ENCODE data around the gene SLC39A5. TPM values are rescaled to one million over a fixed set of nuclear protein-coding genes. Genes with fewer than 3 reads are reported as not detected.
"Not testable (repeated sequence)": the region's sequence is repeated elsewhere in the genome, so short reads cannot be mapped to it uniquely, and the experiment has no call there.

Gene SLC39A5
- total RNA-seq, 1 donor from 2014 or later, result 0.08 TPM

GRCh38 chr12:56280849-56281248, 51.0 kb downstream of the SLC39A5 start:
- no peak for TF ChIP-seq CTCF (IDR thresholded peaks at IDR 0.05; ENCODE audit: insufficient read depth, low read length, poor library complexity, severe bottlenecking)
- H3K36me3 ChIP-seq (ENCODE audit: control insufficient read depth, insufficient read depth, low read length), result peaks cover 5% of the 10 kb centered on the region
- DNase-seq (ENCODE audit: low read depth), result no peak
- H3K4me3 ChIP-seq (ENCODE audit: low read depth, low read length), result no peak overlapping the region
- no peaks in the 10 kb centered on the region for H3K27me3 ChIP-seq (ENCODE audit: control insufficient read depth, insufficient read depth, low read length)

- Histone ChIP-seq H3K36me3 (ENCODE audit: control insufficient read depth, insufficient read depth, low read length) (peaks cover 5% of the 10 kb centered on the region), H3K4me3 (ENCODE audit: low read depth, low read length) (no peak overlapping the region), H3K27me3 (ENCODE audit: control insufficient read depth, insufficient read depth, low read length) (no peaks in the 10 kb centered on the region)
- no peak for DNase-seq (ENCODE audit: low read depth)
- no peak for TF ChIP-seq CTCF (IDR thresholded peaks at IDR 0.05; ENCODE audit: insufficient read depth, low read length, poor library complexity, severe bottlenecking)
Measured at GRCh38 chr12:56282030-56282429, 52.2 kb downstream of the SLC39A5 start.

- TF ChIP-seq CTCF (IDR thresholded peaks at IDR 0.05; ENCODE audit: insufficient read depth, low read length, poor library complexity, severe bottlenecking), result no peak
- Histone ChIP-seq H3K36me3 (ENCODE audit: control insufficient read depth, insufficient read depth, low read length) (peaks cover 5% of the 10 kb centered on the region), H3K4me3 (ENCODE audit: low read depth, low read length) (no peak overlapping the region), H3K27me3 (ENCODE audit: control insufficient read depth, insufficient read depth, low read length) (no peaks in the 10 kb centered on the region)
- no peak for DNase-seq (ENCODE audit: low read depth)
Measured at GRCh38 chr12:56282579-56282978, 52.7 kb downstream of the SLC39A5 start.

- not testable (repeated sequence) for H3K4me3 ChIP-seq (ENCODE audit: low read depth, low read length); H3K27me3 ChIP-seq (ENCODE audit: control insufficient read depth, insufficient read depth, low read length); DNase-seq (ENCODE audit: low read depth); H3K36me3 ChIP-seq (ENCODE audit: control insufficient read depth, insufficient read depth, low read length)
Measured at GRCh38 chr12:56284263-56284662, 54.4 kb downstream of the SLC39A5 start.

GRCh38 chr12:56286044-56286830, 56.4 kb downstream of the SLC39A5 start:
- no peak overlapping the region for H3K4me3 ChIP-seq (ENCODE audit: low read depth, low read length)
- no peaks in the 10 kb centered on the region for H3K27me3 ChIP-seq (ENCODE audit: control insufficient read depth, insufficient read depth, low read length)
- peaks cover 3% of the 10 kb centered on the region for H3K36me3 ChIP-seq (ENCODE audit: control insufficient read depth, insufficient read depth, low read length)
- TF ChIP-seq CTCF (IDR thresholded peaks at IDR 0.05; ENCODE audit: insufficient read depth, low read length, poor library complexity, severe bottlenecking), result no peak
- DNase-seq (ENCODE audit: low read depth), result no peak

Other genes with a start within 250 kb of the SLC39A5 start
- 12.0 and 18.0 TPM in 2 replicates for gene SUOX, start 232.8 kb upstream of the SLC39A5 start, total RNA-seq
- 5.7 and 5.8 TPM in 2 replicates for gene IKZF4, start 209.0 kb upstream of the SLC39A5 start, total RNA-seq
- gene RPS26, start 188.1 kb upstream of the SLC39A5 start, total RNA-seq, result 1,382 and 1,633 TPM in 2 replicates
- 12.3 and 17.3 TPM in 2 replicates for gene ERBB3, start 149.9 kb upstream of the SLC39A5 start, total RNA-seq
- gene PA2G4, start 125.5 kb upstream of the SLC39A5 start, total RNA-seq, result 149 and 179 TPM in 2 replicates
- 2,735 and 3,237 TPM in 2 replicates for gene RPL41, start 113.4 kb upstream of the SLC39A5 start, total RNA-seq
- 3.0 and 4.7 TPM in 2 replicates for gene ZC3H10, start 111.8 kb upstream of the SLC39A5 start, total RNA-seq
- gene ESYT1, start 101.8 kb upstream of the SLC39A5 start, total RNA-seq, result 213 and 309 TPM in 2 replicates
- gene MYL6B, start 77.5 kb upstream of the SLC39A5 start, total RNA-seq, result 95.2 and 107 TPM in 2 replicates
- 1,283 and 1,365 TPM in 2 replicates for gene MYL6, start 71.7 kb upstream of the SLC39A5 start, total RNA-seq
- gene SMARCC2, start 40.6 kb upstream of the SLC39A5 start, total RNA-seq, result 33.7 and 40.5 TPM in 2 replicates
- 77.4 and 94.0 TPM in 2 replicates for gene RNF41, start 8.1 kb upstream of the SLC39A5 start, total RNA-seq
- gene NABP2, start 5.7 kb upstream of the SLC39A5 start, total RNA-seq, result 38.9 and 47.6 TPM in 2 replicates
- gene ANKRD52, start 28.3 kb downstream of the SLC39A5 start, total RNA-seq, result 38.8 and 45.2 TPM in 2 replicates
- 13.7 and 14.6 TPM in 2 replicates for gene COQ10A, start 36.9 kb downstream of the SLC39A5 start, total RNA-seq
- 126 and 143 TPM in 2 replicates for gene CS, start 70.3 kb downstream of the SLC39A5 start, total RNA-seq
- gene CNPY2, start 85.9 kb downstream of the SLC39A5 start, total RNA-seq, result 134 and 150 TPM in 2 replicates
- 21.6 and 33.4 TPM in 2 replicates for gene PAN2, start 103.9 kb downstream of the SLC39A5 start, total RNA-seq
- 30.9 and 33.6 TPM in 2 replicates for gene IL23A, start 108.8 kb downstream of the SLC39A5 start, total RNA-seq
- gene STAT2, start 130.1 kb downstream of the SLC39A5 start, total RNA-seq, result 125 and 133 TPM in 2 replicates
- gene APOF, start 132.8 kb downstream of the SLC39A5 start, total RNA-seq, result not detected in 2 replicates
- gene TIMELESS, start 219.4 kb downstream of the SLC39A5 start, total RNA-seq, result 10.3 and 15.5 TPM in 2 replicates
- not detected in 2 replicates for gene MIP, start 224.6 kb downstream of the SLC39A5 start, total RNA-seq
- gene SPRYD4, start 238.5 kb downstream of the SLC39A5 start, total RNA-seq, result 1.0 and 1.1 TPM in 2 replicates